HG03280 (cell line): Measurements from ENCODE around the gene DBH.

Experiments
- ATAC-seq: cut with Tn5 transposase; IDR thresholded peaks from one replicate; pipeline ENCODE4 v1.9.1; 2021; ENCODE audit warnings: mild to moderate bottlenecking, moderate library complexity; ENCODE audit not compliant: unreplicated experiment

DBH gene

DNA sequence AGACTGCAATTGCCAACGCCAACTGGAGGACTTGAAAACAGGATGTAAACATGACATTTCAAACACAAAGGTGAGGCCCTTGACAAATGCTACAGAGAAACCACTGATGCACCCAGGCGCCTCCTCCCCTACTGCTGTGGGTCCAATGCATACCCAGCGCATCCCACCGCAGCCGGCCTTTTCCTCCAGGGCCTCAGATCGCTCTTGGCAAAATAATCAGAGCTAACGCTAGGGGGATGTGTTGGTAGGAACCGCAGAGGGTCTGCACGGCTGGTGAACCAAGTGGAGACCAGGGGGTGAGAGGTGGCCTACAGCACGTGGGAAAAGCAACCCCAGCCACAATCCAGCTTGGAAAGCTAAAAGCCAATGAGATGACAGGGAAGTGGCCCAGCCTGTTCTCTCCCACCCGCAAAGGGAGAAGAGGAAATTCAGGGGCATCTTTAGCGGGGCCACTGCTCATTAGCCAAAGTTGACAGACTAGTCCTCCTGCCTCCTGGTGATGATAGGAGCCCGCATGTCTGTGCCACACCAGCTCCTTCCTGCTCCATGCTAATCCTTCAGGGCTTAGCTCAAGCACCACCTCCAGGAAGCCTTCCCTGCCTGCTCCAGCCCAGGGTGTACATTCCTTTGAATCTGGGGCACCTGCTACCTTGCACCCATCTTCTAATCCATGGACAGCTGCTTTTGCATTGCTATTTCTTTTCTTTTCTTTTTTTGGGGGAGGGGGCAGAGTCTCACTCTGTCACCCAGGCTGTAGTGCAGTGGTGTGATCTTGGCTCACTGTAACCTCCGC is 32.8 kb upstream of the DBH start:
- ATAC-seq = no peak

DNA sequence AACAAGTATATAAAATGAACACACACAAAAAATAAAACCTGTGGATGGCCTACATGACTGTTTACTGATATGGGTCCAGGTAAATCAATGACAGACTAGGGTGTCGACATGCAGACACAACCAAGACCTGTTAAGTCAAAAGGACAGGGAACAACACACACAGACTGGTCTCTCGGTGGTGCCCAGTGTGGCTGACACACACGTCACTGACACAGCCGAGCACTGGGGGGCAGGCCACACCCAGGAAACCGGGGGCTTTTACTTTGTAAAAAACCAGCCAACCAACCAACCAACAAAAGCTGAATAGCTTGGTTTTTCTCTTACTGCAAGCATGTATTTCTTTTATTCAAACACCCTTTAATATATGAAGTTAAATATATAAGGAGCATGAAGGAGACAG is 31.9 kb upstream of the DBH start:
- ATAC-seq = no peak

DNA sequence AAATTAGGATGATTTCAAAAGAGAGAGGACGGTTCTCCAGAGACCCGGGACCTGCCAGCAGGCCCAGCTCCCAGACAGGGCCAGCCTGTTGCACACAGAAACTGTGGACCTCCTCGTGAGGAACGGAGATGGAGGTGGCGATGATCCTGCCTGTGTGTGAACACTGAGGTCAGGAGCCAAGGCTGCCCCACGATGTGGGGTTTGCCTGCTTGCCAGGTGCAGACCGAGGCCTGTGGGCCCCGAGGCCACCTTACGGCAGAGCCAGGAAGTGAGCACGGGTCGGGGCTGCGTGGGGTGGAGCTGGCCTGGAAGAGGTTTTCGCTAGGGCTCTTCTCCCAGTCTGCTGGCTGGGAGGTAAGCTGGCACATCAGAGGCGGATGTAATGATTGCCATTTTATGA is 31.3 kb upstream of the DBH start:
- ATAC-seq = no peak

DNA sequence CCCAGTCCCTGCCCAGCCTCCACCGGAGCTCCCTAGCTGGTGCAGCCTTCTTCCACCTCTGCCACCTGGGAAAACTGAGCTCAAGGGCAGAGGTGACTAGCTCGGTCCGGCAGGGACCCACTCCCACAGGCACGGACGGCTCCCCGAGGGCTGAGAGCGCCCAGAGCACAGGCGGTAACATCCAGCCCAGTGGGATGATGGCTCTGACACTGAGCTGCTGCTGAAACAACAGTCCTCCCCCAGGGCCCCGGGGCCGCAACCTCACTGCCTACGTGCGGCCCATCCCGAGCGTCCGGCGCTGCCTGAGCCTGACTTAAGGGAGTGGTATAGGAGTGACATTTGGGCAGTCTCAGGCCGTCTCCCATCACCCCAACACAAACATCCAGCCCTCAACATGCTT is 30.7 kb upstream of the DBH start:
- ATAC-seq = no peak

DNA sequence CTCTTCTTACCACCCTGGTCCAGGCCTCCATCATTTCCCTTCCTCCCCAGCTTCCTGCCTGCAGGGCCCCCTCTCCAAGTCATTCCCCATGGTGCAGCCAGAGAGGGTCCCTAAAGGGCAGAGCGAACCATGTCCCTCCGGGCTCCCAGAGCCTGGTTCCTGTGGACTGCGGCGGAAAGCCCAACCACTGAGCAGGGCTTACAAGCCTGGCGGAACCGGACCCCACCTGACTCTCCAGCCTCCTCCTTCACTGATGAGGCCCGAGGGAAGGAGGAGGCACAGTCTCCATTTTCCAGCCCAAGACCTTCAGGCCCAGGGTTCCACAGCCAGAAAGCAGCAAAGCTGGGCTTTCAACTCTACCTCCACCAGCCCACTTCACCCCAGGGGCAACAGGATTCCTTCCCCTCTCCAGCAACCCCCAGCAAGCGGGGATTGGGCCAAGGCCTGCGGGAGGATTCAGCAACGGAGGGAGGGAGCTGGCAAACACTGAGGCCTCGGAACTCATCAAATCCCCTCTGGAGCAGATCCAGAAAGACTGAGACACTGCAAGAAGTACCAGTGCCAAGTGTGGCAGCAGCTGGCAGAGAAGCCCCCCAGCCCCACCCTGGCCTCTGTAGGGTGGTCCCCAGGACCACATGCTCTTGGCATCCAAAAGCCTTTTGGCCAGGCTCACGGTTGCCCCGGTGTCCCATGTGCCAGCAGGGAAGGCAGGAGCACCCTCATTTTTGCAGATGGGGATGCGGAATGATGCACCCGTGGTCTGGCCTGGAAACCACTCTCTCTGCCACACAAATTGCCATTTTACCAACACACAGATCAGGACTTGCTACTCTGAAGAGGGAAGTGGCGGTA is 30.1 kb upstream of the DBH start:
- ATAC-seq = no peak

DNA sequence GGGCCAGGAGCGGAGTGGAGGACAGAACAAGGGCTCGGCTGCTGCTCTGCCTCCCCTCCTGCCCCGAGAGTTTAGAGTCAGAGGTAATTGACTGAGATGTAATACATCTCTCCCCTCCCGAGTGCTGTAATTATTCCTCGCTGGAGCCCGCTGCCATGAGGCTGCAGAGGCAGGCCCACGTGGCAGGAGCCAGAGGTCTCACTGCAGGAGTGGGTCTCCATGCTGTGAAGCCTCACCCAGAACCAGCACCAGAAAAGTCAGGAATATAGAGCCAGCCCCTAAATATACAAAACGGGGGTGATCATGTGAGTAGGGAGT is 29.5 kb upstream of the DBH start:
- ATAC-seq = no peak

DNA sequence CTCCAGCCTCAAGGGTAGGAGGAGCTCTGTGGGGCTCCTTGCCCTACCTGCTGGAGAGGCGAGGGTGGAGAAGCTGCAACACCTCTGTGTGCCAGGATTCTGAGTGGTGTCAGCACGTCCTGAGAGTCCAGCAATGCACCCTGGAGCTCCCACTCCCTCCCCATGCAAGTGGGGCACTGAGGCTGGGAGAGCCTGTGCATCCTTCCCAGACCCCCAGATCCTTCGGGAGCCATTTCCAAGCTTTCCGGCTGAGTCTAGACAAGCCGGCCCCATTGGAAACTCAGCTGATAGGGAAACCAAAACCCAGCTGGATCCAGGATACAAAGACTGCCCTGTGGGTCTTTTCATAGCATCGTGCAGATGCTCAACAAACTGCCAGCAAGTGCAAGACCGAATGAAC is 28.8 kb upstream of the DBH start:
- ATAC-seq = no peak

DNA sequence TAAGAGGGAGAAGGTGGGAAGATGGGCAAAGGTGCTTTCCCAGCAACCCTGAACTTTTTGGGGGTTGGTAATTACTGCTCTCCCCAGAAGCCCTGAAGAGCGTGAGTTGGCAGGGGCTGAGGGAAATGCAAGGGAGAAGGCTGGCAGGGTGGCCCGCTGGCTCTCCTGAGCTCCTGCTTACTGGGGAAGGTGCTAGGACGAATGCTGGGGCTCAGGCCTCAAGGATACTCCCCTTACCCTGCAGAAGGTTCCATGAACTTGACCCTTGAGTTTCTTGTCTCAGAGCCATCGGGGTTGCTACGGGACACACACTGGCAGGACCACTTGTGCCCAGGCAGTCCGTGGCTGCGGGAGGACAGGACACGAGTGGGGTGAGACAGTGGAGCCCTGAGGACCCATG is 28.2 kb upstream of the DBH start:
- no peak for ATAC-seq

DNA sequence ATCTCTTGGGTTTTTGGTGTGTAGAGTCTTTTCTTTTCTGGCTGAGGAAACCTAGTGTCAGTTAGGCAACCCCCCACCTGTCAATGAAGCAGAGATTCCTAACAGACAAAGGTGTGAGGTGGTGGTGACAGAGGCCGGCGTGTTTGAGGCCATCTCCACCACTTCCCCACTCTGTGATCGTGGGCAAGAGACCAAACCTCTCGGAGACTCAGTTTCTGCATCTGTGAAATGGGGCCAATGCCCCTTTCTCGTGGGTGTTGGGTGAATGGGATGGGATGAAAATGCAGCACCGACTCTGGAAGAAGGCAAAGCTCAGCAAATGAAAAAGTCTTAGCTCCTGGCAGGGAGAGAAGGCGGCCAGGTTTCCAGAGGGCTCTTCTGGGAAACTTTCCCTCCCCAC is 27.8 kb upstream of the DBH start:
- ATAC-seq = no peak

DNA sequence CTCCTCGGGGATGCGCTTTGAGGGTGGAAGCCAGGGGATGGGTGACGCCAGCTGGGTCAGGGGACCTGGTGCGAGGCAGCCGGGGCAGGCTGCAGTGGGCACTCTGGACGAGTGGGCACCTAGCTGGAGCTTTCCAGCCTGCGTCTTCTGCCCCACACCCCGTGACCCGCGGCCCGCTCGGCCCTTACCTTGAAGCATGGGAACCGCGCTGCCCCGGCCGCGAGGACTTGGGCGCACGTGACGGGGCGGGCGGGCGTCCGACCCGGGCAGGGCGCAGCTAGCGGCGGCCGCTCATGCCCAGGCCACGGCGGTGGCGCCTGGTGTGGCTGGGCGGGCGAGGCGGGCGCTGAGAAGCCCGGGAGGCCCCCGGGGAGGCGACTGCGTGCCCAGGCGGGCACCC is 27.3 kb upstream of the DBH start:
- no peak for ATAC-seq

DNA sequence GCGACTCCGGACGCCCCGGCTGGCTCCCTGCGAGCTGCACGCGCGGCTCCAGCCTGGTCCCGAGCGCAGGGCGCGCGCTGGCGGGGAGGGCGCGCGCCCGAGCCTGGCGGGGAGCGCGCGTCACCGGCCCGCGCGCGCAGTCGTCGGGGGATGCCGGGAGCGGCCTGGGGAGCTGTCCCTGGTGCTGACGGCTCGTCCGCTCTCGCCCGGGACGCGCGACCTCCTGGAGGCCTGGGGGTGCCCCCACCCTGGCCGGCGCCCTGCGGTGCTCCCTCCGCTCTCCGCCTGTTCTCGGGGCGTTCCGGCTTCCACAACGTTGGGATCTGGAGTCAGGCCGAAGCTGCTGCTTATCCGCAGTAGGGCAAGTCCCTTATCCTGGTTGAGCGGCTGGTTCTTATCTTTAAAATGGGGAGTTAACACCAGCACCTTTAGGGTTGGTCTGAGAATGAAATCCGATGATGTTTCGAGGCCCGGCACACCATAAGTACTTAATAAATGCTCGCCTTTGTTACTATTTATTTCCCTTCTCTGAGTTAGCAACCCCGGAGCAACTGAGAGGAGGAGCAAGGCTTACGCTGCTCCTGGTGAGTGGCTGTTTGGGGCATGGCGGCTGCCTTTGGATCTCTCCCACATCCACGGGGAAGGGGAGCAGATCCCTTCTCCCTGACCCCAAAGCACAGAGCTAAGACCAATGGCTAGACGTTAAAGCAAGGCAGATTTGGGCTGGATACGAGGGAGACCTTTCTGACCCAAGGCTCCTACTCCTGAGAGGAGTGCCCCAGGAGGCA is 26.7 kb upstream of the DBH start, which contains the start of gene FAM163B:
FAM163B (minus strand) TSS at position 79 of the 788 bp plus-strand sequence. CDS start 29,166 bp downstream, outside the sequence.
- no peak for ATAC-seq

DNA sequence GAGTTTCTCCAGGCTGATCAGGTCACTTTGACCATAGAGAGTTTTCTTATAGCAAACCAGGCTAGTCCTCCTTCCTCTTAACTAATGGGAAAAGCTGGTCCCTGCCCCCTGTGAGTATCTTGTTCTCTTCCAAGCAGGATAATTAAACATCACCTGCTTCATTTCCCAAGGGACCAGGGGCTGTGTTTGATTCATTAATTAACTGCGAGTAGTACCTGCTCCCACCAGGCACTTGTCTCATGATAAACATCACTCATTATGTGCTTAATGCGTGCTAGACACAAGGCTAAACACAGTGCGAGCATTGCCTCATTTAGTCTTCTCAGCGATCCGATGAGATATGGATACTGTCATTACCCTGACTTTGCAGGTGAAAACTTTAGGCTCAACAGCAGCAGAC is 25.3 kb upstream of the DBH start:
- no peak for ATAC-seq

DNA sequence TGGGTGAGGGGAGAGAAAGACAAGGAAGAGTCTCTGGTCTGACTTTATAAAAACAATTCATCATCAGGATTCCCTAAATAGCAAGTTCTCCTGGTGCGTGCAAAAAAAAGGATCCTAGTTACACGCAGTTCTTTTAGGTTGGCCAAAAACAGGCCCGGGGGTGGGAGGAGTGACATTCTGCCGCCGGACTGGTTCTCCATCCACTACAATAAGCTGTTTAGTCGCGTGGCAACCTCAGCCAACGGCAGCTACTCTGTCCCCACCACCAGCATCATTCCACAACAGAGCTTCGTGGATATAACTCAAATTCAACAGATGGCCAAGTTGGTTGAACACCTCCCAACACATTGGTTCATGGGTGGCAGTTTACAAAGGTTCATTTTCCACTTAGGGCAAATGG is 24.1 kb upstream of the DBH start:
- no peak for ATAC-seq

DNA sequence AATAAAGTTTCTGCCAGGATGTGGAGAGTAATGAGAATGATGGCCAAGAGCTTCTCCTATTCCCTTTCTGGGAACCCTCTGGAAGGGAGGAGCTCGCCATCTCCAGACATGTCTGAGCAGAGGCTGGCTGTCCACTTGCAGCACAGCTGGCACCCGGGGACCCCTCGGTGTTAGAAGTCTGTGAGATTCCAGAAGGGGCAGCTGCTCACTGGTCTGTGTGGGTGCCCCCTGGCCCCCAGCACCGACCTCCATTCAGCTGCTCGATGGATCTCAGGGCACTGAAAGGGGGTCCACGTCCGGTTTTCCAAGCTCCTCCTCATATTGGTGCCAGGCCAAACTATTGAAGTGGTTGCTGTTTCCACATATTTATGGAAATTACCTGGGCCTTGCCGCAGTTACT is 23.3 kb upstream of the DBH start:
- ATAC-seq = no peak

DNA sequence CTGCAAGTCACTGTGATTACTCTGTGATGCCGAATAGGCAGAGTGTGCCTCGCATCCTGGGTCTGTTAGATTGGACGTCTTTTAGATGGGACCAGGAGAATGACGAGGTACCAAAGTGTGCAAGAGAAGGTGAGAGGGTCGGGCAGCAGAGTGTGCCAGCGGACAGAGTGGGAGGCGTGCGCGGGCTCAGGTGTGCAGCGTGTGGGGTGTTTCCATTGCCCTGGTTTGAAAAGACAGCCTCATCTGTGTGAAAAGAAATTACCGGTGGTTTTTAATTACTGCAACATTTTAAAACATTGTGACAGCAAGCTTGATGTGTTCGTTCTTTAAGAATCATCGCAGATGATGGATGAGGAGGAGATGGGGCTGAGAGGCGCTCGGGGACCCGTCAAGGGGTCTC is 22.7 kb upstream of the DBH start:
- ATAC-seq = no peak

DNA sequence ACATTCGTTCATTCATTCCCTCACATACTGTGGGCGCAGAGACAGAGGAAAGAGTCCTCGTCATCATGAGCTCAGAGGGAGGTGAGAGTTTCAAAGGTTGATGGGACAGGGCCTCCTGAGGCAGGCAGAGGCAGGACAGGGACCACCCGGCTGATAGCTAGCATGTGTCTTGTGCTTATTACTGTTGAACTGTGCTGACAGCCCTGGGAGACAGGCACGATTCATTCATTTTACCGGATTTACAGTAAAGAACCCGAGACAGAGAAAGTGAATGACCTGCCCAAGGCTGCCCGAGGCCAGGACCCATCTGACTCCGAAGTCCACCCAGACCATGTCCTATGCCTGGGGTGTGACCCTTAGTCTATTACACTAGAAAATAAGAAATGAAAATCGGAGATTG is 22.1 kb upstream of the DBH start:
- ATAC-seq = no peak

DNA sequence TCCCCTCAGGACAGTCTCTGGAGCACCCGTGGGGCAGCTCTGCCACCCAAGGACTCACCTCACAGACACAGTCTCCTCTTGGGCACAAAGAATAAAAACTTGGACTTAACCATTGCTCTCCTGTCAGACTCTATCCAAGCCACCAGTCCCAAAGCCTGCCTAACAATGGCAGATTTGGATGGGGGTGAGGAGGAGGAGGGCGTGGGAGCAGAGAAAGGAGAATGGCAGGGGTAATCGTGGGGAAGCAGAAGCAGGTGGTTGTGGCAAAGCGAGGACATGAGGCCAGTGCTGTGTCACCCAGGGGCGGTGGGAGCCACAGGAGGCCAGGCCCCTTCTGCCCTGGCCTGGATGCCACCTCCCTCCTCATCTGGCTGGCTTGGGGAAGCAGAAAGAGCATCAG is 21.5 kb upstream of the DBH start:
- no peak for ATAC-seq

DNA sequence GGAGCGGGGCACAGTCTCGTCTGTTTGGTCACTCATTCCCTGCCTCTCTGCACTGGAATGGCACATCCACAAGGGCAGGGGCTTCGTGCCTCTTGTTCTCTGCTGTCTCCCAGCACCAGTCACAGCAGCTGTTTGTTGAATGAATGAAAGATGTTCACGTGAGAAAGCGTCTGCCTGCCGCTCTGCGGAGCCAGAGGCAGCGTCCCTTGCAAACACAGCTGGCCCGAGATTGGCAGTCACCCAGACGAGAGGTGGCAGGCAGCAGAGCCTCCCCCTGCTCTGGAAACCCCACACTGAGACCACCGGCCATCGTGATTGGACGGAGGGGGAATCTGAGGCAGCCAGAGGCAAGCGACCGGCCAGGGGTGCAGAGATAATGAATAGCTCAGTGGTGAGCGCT is 21.0 kb upstream of the DBH start:
- ATAC-seq = no peak

DNA sequence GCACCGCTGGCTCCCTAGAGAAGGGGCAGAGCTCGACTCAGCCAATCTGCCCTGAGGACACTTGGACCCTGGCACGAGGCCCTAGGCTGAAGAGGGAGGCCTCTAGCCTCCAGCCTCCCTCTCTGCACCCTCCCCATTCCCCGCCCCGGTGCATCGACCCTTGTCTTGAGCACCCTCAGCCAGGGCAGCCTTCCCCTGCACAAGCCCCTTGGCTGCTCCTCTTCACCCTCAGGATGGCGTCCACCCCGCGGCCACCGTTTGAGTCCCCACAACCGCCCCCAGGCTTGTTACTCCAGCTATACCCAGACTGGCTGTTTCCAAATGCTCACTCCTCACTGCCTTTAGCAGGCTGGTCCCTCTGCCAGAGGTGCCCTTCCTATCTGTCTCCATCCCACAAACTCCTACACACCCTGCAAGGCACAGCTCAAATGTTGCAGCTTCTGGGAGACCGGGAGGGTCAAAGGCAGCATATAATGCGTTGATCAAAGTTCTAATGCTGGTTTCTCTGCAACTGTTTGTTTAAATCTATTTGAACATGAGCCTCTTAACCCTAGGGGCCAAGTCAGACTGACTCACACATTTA is 20.5 kb upstream of the DBH start:
- ATAC-seq = no peak

DNA sequence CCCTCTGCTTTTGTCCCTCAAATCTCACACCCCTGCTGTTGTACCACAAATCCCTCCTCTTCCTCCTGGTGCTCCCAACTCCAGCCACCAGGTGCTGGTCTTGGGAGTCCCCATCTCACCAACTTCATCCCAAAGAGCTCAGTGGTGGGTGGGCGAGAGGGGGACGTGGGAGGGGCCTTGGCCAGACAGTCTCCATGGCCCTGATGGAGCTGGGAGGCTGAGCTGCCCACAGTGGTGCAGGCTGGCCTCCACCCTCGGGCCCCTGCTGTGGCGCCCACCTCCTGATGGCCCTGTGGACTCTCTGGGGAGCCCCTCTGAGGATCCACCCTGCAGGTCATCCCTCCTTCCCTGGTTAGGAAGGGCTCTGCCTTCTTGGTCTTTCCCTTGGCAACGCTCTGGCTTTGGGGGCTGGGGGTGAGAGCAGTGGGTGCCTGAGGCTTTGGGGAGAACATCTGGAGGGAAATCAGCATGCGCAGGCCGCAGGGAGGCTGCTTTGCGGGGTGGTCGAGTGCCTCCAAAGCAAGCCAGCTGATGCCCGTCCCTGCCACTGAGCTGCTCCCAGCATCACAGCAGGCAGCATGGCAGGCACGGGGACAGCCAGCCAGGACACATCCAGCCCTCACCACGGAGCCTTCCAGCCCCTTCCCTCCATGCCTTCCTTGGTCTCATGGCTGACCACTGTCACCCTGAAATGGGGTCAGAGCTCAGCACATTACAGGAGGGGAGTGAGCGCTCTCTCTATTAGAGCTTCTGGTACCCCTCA is 19.3 kb upstream of the DBH start:
- ATAC-seq = no peak

DNA sequence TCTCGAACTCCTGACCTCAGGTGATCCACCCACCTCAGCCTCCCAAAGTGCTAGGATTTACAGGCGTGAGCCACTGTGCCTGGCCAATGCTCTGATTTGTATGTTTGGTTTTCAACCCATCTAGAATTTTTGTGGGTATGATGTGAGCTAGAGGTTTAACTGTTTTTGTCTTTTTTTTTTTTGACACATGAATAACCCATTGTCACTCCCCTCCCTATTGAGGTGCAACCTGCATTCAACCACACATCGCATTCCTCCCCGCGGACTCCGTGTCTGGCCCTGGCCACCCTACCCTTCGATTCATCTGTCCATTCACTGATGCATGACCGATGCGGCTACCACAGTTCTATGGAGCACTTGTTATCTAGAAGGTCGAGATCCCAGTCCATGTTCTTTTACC is 17.4 kb upstream of the DBH start:
- no peak for ATAC-seq
